ENCODE data around the gene F3. TPM values are rescaled to one million over a fixed set of nuclear protein-coding genes. Genes with fewer than 3 reads are reported as not detected.

Gene F3
- total and polyA plus RNA-seq, 2 of the 13 experiments (the other 11 are each of a cell fraction or from before 2014, with no cell fraction given), result 5.8 to 9.0 TPM

DNA sequence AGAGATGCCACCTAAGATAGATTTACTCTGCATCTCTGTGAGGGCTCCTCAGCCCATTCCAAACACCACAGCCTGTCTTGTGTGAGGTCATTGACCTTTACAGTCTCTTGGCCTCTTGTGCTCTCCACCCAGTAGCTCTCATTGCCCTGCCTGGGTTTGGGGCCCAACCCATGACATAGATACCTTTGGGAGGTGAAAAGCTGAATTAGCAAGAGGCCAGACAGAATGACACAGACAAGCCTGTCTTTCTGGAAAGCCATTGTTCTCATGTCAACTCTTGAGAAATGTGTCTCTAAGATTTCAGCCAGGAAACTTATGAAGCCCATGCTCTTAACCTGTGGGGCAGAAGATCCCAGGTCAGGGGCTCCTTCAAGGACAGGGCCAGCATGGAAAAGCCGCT, 18.4 kb upstream of the F3 start (continued):
- TF ChIP-seq CBX2 (IDR thresholded peaks at IDR 0.05; ENCODE audit: low read depth, low read length) (no peak), CBX2 (CRISPR knock-in tag; IDR thresholded peaks at IDR 0.05; ENCODE audit: low read depth) (no peak), ZNF232 (CRISPR knock-in tag; IDR thresholded peaks at IDR 0.05; ENCODE audit: borderline replicate concordance) (no peak), SRY (CRISPR knock-in tag; IDR thresholded peaks at IDR 0.05) (no peak)
- TF ChIP-seq, protein P1, sequence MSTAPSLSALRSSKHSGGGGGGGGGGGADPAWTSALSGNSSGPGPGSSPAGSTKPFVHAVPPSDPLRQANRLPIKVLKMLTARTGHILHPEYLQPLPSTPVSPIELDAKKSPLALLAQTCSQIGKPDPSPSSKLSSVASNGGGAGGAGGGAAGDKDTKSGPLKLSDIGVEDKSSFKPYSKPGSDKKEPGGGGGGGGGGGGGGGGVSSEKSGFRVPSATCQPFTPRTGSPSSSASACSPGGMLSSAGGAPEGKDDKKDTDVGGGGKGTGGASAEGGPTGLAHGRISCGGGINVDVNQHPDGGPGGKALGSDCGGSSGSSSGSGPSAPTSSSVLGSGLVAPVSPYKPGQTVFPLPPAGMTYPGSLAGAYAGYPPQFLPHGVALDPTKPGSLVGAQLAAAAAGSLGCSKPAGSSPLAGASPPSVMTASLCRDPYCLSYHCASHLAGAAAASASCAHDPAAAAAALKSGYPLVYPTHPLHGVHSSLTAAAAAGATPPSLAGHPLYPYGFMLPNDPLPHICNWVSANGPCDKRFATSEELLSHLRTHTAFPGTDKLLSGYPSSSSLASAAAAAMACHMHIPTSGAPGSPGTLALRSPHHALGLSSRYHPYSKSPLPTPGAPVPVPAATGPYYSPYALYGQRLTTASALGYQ (CRISPR knock-in tag; IDR thresholded peaks at IDR 0.05), result no peak

DNA sequence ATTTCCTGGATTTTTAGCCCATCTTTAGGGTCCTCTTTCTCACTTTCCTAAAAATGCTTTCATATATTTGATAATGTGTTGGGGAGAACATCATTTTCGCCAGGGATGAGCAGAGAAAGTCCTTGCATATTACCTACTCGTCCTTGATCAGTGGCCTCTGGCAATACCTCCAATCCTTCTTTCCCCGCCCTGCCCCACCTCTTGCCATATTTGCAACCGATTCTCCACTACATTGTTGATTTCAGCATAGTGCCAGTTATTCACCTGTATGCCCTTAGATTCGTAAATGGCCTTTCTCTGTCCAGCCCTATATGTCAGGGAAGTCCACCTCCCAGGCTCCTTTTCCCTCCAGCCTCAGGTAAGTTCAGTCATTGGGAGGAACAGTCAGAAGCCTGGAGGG, 13.5 kb upstream of the F3 start:
- Histone ChIP-seq H3K27me3 (ENCODE audit: control insufficient read depth in 1 of 2, insufficient read depth in 2 of 2, low read length in 2 of 2) (peaks cover 0 to 6% of the 10 kb centered on the region in 2 experiments; a peak in 1 of 5 replicates), H3K9me3 (ENCODE audit: low read length) (no peaks in the 10 kb centered on the region), H3K27ac (ENCODE audit: extremely low read length, insufficient read depth, low read length) (no peak overlapping the region), H3K9ac (ENCODE audit: insufficient read depth, low read depth, low read length) (no peak overlapping the region), H2AFZ (ENCODE audit: low read length) (no peak overlapping the region), H3K4me1 (ENCODE audit: insufficient read depth, low read length) (peaks cover 61% of the 10 kb centered on the region), H3K4me2 (ENCODE audit: low read depth, low read length) (no peak overlapping the region), H3K36me3 (replicated peaks in 1 of 2; ENCODE audit: control insufficient read depth in 1 of 2, insufficient read depth in 2 of 2, low read length in 2 of 2) (no peaks in the 10 kb centered on the region), H4K20me1 (ENCODE audit: insufficient read depth, low read length) (no peaks in the 10 kb centered on the region), H3K4me3 (replicated peaks in 1 of 3; ENCODE audit: insufficient read depth in 1 of 3, low read depth in 2 of 3, low read length in 3 of 3) (no peak overlapping the region), H3K79me2 (ENCODE audit: insufficient read depth, low read length) (no peaks in the 10 kb centered on the region)
- ChIA-PET POLR2A (no interaction called here), CTCF (ENCODE audit: low intra/inter-chr PET ratio, low total read pairs) (no interaction called here)
- TF ChIP-seq, protein P2, sequence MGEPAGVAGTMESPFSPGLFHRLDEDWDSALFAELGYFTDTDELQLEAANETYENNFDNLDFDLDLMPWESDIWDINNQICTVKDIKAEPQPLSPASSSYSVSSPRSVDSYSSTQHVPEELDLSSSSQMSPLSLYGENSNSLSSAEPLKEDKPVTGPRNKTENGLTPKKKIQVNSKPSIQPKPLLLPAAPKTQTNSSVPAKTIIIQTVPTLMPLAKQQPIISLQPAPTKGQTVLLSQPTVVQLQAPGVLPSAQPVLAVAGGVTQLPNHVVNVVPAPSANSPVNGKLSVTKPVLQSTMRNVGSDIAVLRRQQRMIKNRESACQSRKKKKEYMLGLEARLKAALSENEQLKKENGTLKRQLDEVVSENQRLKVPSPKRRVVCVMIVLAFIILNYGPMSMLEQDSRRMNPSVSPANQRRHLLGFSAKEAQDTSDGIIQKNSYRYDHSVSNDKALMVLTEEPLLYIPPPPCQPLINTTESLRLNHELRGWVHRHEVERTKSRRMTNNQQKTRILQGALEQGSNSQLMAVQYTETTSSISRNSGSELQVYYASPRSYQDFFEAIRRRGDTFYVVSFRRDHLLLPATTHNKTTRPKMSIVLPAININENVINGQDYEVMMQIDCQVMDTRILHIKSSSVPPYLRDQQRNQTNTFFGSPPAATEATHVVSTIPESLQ (CRISPR knock-in tag; conservative IDR thresholded peaks at IDR 0.05), result no peak
- TF ChIP-seq ZNF251 (CRISPR knock-in tag; IDR thresholded peaks at IDR 0.05) (no peak), TBX2 (CRISPR knock-in tag; IDR thresholded peaks at IDR 0.05; ENCODE audit: borderline replicate concordance) (no peak), KDM4B (CRISPR knock-in tag; IDR thresholded peaks at IDR 0.05) (no peak), MEIS1 (CRISPR knock-in tag; IDR thresholded peaks at IDR 0.05; ENCODE audit: borderline replicate concordance) (no peak), SIN3A (IDR thresholded peaks at IDR 0.05; ENCODE audit: borderline replicate concordance, low read depth, low read length) (no peak), CBX5 (CRISPR knock-in tag; IDR thresholded peaks at IDR 0.05; ENCODE audit: borderline replicate concordance) (no peak), FOXA1 (IDR thresholded peaks at IDR 0.05) (no peak), FOXA1 (CRISPR knock-in tag; IDR thresholded peaks at IDR 0.05) (no peak), ZNF557 (CRISPR knock-in tag; IDR thresholded peaks at IDR 0.05) (no peak)
- TF ChIP-seq, protein P3, sequence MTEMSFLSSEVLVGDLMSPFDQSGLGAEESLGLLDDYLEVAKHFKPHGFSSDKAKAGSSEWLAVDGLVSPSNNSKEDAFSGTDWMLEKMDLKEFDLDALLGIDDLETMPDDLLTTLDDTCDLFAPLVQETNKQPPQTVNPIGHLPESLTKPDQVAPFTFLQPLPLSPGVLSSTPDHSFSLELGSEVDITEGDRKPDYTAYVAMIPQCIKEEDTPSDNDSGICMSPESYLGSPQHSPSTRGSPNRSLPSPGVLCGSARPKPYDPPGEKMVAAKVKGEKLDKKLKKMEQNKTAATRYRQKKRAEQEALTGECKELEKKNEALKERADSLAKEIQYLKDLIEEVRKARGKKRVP (CRISPR knock-in tag; IDR thresholded peaks at IDR 0.05), result no peak
- in situ Hi-C loops (cut with HindIII; ENCODE audit: extremely low pct_ligation_motif_present, low pct_unique_long_range_greater_than_20kb), result no loop called here
- FAIRE-seq (no peak), ATAC-seq (no peak), DNase-seq (ENCODE audit: low spot score) (no peak)
- intact Hi-C loops (cut with micrococcal nuclease; ENCODE audit: unreplicated experiment), result loop anchor here (10.0 kb wide), 1 partner anchor 140 kb away; no protein-coding TSS in a partner anchor
- 57% methylated on average over 5 of the region's 5 CpGs for WGBS (ENCODE audit: low lambda C conversion rate)
- BruUV-seq (replicated peaks), result no TSS peak
